GM19099 (cell line): ENCODE data around the gene IYD.

Source experiments
- POLR2A ChIP-seq: IDR thresholded peaks from 3 replicates; pipeline ENCODE4 v1.6.1; 2011; ENCODE audit warnings: low read depth; ENCODE audit not compliant: insufficient read length; ENCODE audit errors: extremely low read depth

The IYD gene

GRCh38 chr6:150368762-150369161, at the start of gene IYD:
IYD (plus strand) TSS chr6:150369012; CDS start chr6:150369032, 20 bp downstream.
- TF ChIP-seq POLR2A = no peak

- TF ChIP-seq POLR2A = no peak
These were observed 48.9 kb upstream of the IYD start for GRCh38 chr6:150319924-150320323.

- TF ChIP-seq POLR2A = no peak
These were observed 48.4 kb upstream of the IYD start for GRCh38 chr6:150320442-150320841.

GRCh38 chr6:150322466-150322871, 46.3 kb upstream of the IYD start:
- TF ChIP-seq POLR2A = no peak

GRCh38 chr6:150323205-150323604, 45.6 kb upstream of the IYD start:
- TF ChIP-seq POLR2A = no peak

GRCh38 chr6:150324044-150324443, 44.8 kb upstream of the IYD start:
- no peak for TF ChIP-seq POLR2A

GRCh38 chr6:150325066-150325772, 43.6 kb upstream of the IYD start:
- no peak for TF ChIP-seq POLR2A

- TF ChIP-seq POLR2A = no peak
These were observed 41.6 kb upstream of the IYD start for GRCh38 chr6:150327117-150327774.

- no peak for TF ChIP-seq POLR2A
These were observed 39.9 kb upstream of the IYD start for GRCh38 chr6:150328744-150329405.

GRCh38 chr6:150331344-150331743, 37.5 kb upstream of the IYD start:
- TF ChIP-seq POLR2A = no peak

GRCh38 chr6:150332939-150333584, 35.8 kb upstream of the IYD start:
- TF ChIP-seq POLR2A = no peak

- no peak for TF ChIP-seq POLR2A
These were observed 35.2 kb upstream of the IYD start for GRCh38 chr6:150333585-150333941.

- no peak for TF ChIP-seq POLR2A
These were observed 33.7 kb upstream of the IYD start for GRCh38 chr6:150334790-150335783.

GRCh38 chr6:150336299-150336698, 32.5 kb upstream of the IYD start:
- TF ChIP-seq POLR2A = no peak
